ENCODE measurements around the gene PRDX1. TPM values are rescaled to one million over a fixed set of nuclear protein-coding genes. Genes with fewer than 3 reads are reported as not detected.
"Not testable (repeated sequence)": the region's sequence is repeated elsewhere in the genome, so short reads cannot be mapped to it uniquely, and the experiment has no call there.

The PRDX1 gene
- total and polyA plus RNA-seq, 11 donors = 249 to 671 (median 320) TPM

- intact Hi-C loops (cut with DNase I) = no loop called here
These were observed 35.7 kb downstream of the PRDX1 start for GRCh38 chr1:45485949-45486348.

GRCh38 chr1:45479039-45479748 lies 42.5 kb downstream of the PRDX1 start:
- Histone ChIP-seq H3K4me1 (peaks cover 0 to 7% (median 0%) of the 10 kb centered on the region in 12 donors), H3K27ac (no peak overlapping the region), H3K9me3 (no peaks in the 10 kb centered on the region), H3K27me3 (no peaks in the 10 kb centered on the region), H3K36me3 (no peaks in the 10 kb centered on the region), H3K4me3 (no peak overlapping the region)
- no peak for TF ChIP-seq CTCF (IDR thresholded peaks at IDR 0.05)
- TF ChIP-seq POLR2A (IDR thresholded peaks at IDR 0.05) = no peak
- intact Hi-C loops (cut with DNase I) = no loop called here
- DNase-seq (no peak), ATAC-seq (no peak)
- 84 to 87% (median 85%) methylated on average over 5 of the region's 5 CpGs for WGBS, 4 donors

More at GRCh38 chr1:45485949-45486348, 35.7 kb downstream of the PRDX1 start:
- Histone ChIP-seq H3K36me3 (no peaks in the 10 kb centered on the region), H3K27ac (no peak overlapping the region), H3K4me1 (peaks cover 0 to 13% (median 8%) of the 10 kb centered on the region in 12 donors), H3K4me3 (no peak overlapping the region), H3K9me3 (no peaks in the 10 kb centered on the region), H3K27me3 (no peaks in the 10 kb centered on the region)
- no peak for ATAC-seq
- DNase-seq = no peak
- TF ChIP-seq CTCF (IDR thresholded peaks at IDR 0.05) = no peak
- TF ChIP-seq POLR2A (IDR thresholded peaks at IDR 0.05) = no peak

- DNase-seq (no peak), ATAC-seq (no peak)
- Histone ChIP-seq H3K4me3 (no peak overlapping the region), H3K9me3 (no peaks in the 10 kb centered on the region), H3K4me1 (peaks cover 0 to 7% (median 0%) of the 10 kb centered on the region in 12 donors), H3K27ac (no peak overlapping the region), H3K36me3 (no peaks in the 10 kb centered on the region), H3K27me3 (no peaks in the 10 kb centered on the region)
- no peak for TF ChIP-seq POLR2A (IDR thresholded peaks at IDR 0.05)
- no peak for TF ChIP-seq CTCF (IDR thresholded peaks at IDR 0.05)
- intact Hi-C loops (cut with DNase I) = no loop called here
- WGBS, 4 donors = 72 to 81% (median 78%) methylated on average over 4 of the region's 4 CpGs
These were observed 43.4 kb downstream of the PRDX1 start for GRCh38 chr1:45478121-45478814.

GRCh38 chr1:45477646-45478045 lies 44.0 kb downstream of the PRDX1 start:
- intact Hi-C loops (cut with DNase I) = no loop called here
- peaks cover 0 to 7% (median 0%) of the 10 kb centered on the region in 12 donors for H3K4me1 ChIP-seq
- 93 to 96% (median 94%) methylated on average over 3 of the region's 3 CpGs for WGBS, 4 donors
- DNase-seq (no peak), ATAC-seq (no peak)
- no peak overlapping the region for H3K4me3 ChIP-seq
- H3K9me3 ChIP-seq = no peaks in the 10 kb centered on the region
- H3K27ac ChIP-seq = no peak overlapping the region
- no peaks in the 10 kb centered on the region for H3K36me3 ChIP-seq
- TF ChIP-seq POLR2A (IDR thresholded peaks at IDR 0.05) (no peak), CTCF (IDR thresholded peaks at IDR 0.05) (no peak)
- H3K27me3 ChIP-seq = no peaks in the 10 kb centered on the region

GRCh38 chr1:45474194-45474593 lies 47.5 kb downstream of the PRDX1 start:
- DNase-seq; H3K27ac ChIP-seq; intact Hi-C loops (cut with DNase I); ATAC-seq; H3K4me3 ChIP-seq; H3K36me3 ChIP-seq; H3K4me1 ChIP-seq; H3K9me3 ChIP-seq; H3K27me3 ChIP-seq: not testable (repeated sequence)
- 87 to 98% (median 97%) methylated on average over 6 of the region's 6 CpGs for WGBS, 4 donors
